Fibroblast of upper back skin (primary cell): ENCODE measurements around the gene TMEM107.

Source experiments
- DNase-seq: peaks from one replicate; pipeline ENCODE4 v3.0.0-alpha.2; 2013

The TMEM107 gene

GRCh38 chr17:8128125-8128784, 47.9 kb downstream of the TMEM107 start:
- DNase-seq, result no peak

DNA sequence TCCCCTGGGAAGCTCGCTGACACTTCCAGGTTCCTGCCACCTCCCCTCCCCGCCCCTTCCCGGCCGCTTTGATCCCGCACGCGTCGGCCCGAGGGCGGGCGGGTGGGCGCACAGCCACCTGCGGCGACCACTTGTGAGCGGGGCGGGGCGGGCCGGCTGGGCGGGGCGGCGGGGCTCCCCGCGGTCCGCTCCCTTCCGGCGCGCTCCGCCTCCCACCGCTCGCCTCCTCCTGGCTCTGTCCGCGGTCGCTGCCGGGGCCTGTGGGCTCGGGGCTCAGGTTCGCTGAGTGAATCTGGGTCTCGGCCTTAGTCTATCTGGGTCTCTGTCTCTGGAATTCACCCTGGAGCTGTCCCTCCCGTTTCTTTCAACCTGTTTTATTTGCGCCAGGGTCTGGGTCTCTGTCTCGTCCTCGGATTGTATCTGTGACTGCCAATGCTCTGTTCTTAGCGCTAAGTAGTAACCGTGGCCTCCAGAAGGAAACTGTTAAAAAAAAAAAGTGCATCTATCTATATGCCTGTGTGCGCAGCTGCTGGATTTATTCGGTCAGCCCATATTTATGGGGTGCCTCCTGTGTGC, 49.6 kb downstream of the TMEM107 start:
- DNase-seq, result peak; percentile 24

GRCh38 chr17:8125947-8126490, 50.2 kb downstream of the TMEM107 start:
- DNase-seq, result no peak

DNA sequence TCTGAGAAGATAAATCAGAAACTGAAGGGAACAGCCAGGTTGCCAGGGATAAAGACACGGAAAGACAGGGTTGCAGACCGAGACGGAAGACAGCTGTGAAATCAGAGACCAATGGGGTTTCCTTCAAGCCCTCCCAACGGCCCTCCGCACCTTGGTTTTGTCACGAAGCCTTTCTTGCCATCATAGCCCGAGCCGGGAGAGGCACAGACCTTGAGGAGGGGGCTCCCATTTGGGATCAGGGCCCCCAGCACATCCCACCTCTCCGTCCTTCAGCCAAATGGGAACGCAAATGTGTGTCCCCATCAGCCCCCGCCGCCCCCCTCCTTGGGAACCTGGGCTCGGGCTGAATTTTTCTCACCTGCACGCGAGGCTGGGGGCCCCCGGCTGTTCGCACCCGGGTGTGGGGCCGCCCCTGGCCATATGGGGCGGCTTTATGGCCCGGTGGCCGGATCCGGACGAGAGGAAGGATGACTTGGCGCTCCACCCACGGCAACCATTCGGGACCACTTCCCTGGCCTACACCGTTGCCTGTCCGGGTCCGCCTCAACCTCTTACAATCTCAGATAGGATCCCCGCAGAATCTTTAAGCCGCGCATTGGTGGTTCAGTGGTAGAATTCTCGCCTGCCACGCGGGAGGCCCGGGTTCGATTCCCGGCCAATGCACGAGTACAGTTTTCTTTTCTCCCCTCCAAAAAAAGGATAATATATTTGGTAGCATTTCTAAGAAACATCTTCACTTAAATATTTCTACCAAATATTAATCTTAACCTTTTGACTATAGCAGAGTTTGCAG, 50.8 kb downstream of the TMEM107 start:
- peak; percentile 77 for DNase-seq

DNA sequence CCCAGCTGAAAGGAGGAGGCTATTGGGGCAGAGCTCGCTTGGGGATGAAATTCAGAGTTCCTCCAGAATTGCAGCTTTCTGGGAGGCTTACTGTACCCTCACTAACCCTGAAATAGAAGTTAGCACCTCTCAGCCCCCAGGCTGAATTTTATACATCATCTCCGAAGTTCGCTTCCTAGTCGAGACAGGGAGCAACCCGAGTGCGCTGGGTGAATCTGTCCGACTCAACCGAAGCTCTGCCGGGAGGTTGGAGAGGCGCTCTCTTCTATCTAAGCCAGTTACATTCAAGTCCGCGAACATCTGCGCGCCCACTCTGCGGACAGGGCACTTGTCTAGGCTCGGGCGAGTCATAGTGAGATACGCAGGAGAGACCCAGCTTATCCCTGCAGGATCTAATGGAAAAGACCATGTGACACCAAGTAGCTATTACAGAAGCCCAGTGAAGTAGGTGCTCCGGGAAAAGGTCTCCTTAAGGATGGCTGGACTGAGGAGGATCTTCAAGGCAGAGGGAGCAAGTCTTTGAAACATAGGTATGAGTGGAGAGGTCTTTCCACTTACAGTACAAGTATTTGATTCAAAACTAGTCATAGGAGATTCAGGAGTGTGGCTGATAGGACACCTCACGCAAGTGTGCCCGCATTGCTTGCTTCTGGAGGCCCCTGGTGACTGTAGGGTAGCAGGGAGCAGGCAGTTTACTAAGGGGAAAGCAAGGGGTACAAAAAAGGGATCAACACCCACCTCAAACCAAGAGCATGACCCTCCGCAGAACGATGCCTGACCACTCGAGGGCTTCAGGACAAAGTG, 51.6 kb downstream of the TMEM107 start:
- DNase-seq, result peak; percentile 15

GRCh38 chr17:8123695-8124349, 52.4 kb downstream of the TMEM107 start, which contains the start of gene HES7:
Gene HES7 (minus strand): TSS chr17:8124106. CDS start chr17:8124084, 22 bp downstream.
- no peak for DNase-seq

- DNase-seq, result no peak
These were observed 53.1 kb downstream of the TMEM107 start for GRCh38 chr17:8122924-8123694.
